Measurements from ENCODE around the gene ZNF133. TPM values are rescaled to one million over a fixed set of nuclear protein-coding genes. Genes with fewer than 3 reads are reported as not detected.
"Not testable (repeated sequence)": the region's sequence is repeated elsewhere in the genome, so short reads cannot be mapped to it uniquely, and the experiment has no call there.

The ZNF133 gene
- total RNA-seq, 1 experiment from 2014 or later = 16.3 TPM

DNA sequence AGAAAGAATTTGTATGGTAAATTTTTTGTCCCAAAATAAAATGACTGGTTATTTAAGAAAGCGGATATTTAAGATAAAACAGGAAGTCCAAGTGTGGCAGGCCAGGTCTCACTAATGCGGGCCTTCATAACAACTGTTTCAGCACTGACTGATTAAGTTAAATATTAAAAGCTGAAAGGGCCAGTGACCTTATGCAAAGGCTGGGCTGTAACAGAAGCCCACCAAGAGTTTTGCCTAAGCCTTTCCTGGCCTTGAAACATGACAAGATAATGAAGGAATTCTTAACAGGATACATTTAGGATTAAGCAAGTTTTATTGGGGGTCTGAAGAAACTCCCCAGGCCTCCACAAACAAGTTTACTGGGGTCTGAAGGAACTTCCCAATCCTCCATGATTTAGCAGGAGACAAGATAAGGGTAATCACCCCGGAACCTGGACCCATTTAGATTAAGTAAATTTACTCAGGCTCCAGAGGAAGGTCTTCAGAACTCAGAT lies 36.3 kb downstream of the ZNF133 start:
- no TSS peak for BruUV-seq (replicated peaks)
- ChIA-PET POLR2A (ENCODE audit: unreplicated experiment) (no interaction called here), CTCF (no interaction called here)
- Histone ChIP-seq H3K79me2 (ENCODE audit: low read length) (no peaks in the 10 kb centered on the region), H3K9me3 (ENCODE audit: low read length) (no peaks in the 10 kb centered on the region), H3K4me2 (ENCODE audit: low read length) (no peak overlapping the region), H2AFZ (ENCODE audit: low read length) (no peak overlapping the region), H3K4me1 (ENCODE audit: insufficient read depth, low read length) (no peaks in the 10 kb centered on the region), H3F3A (ENCODE audit: low read length, unreplicated experiment) (no peaks in the 10 kb centered on the region), H3K9me2 (replicated peaks; ENCODE audit: low read length) (no peaks in the 10 kb centered on the region; the same call in 1 of the 2 replicates), H3K27ac (ENCODE audit: low read length) (no peak overlapping the region), H3K9ac (ENCODE audit: low read length) (no peak overlapping the region), H3K36me3 (ENCODE audit: low read depth, low read length) (no peaks in the 10 kb centered on the region), H3K27me3 (ENCODE audit: low read length) (no peaks in the 10 kb centered on the region), H3K4me3 (ENCODE audit: low read length) (no peak overlapping the region), H4K20me1 (ENCODE audit: low read length) (no peaks in the 10 kb centered on the region)
- TF ChIP-seq EZH2 (IDR thresholded peaks at IDR 0.05; ENCODE audit: low read length, unreplicated experiment) = no peak
- TF ChIP-seq, protein P1, sequence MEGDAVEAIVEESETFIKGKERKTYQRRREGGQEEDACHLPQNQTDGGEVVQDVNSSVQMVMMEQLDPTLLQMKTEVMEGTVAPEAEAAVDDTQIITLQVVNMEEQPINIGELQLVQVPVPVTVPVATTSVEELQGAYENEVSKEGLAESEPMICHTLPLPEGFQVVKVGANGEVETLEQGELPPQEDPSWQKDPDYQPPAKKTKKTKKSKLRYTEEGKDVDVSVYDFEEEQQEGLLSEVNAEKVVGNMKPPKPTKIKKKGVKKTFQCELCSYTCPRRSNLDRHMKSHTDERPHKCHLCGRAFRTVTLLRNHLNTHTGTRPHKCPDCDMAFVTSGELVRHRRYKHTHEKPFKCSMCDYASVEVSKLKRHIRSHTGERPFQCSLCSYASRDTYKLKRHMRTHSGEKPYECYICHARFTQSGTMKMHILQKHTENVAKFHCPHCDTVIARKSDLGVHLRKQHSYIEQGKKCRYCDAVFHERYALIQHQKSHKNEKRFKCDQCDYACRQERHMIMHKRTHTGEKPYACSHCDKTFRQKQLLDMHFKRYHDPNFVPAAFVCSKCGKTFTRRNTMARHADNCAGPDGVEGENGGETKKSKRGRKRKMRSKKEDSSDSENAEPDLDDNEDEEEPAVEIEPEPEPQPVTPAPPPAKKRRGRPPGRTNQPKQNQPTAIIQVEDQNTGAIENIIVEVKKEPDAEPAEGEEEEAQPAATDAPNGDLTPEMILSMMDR (conservative IDR thresholded peaks at IDR 0.05; ENCODE audit: low read depth, low read length) = no peak
- TF ChIP-seq EZH2phosphoT487 (IDR thresholded peaks at IDR 0.05; ENCODE audit: borderline replicate concordance, low read length) = no peak
- ATAC-seq (no peak), DNase-seq (no peak)
- intact Hi-C loops (cut with micrococcal nuclease) = no loop called here

GRCh38 chr20:18326990-18327389 lies 38.7 kb downstream of the ZNF133 start:
- Histone ChIP-seq H3K9ac (ENCODE audit: low read length) (no peak overlapping the region), H3K36me3 (ENCODE audit: low read depth, low read length) (peaks cover 9% of the 10 kb centered on the region; the same call in 1 of the 2 replicates), H3K4me3 (ENCODE audit: low read length) (no peak overlapping the region), H3K4me2 (ENCODE audit: low read length) (no peak overlapping the region), H3K9me3 (ENCODE audit: low read length) (peaks cover 11% of the 10 kb centered on the region), H3K27ac (ENCODE audit: low read length) (no peak overlapping the region), H2AFZ (ENCODE audit: low read length) (no peak overlapping the region), H3K9me2 (replicated peaks; ENCODE audit: low read length) (no peaks in the 10 kb centered on the region; the same call in 1 of the 2 replicates), H3F3A (ENCODE audit: low read length, unreplicated experiment) (no peaks in the 10 kb centered on the region), H3K79me2 (ENCODE audit: low read length) (no peaks in the 10 kb centered on the region), H4K20me1 (ENCODE audit: low read length) (no peaks in the 10 kb centered on the region), H3K27me3 (ENCODE audit: low read length) (no peaks in the 10 kb centered on the region), H3K4me1 (ENCODE audit: insufficient read depth, low read length) (peaks cover 7% of the 10 kb centered on the region)
- no TSS peak for BruUV-seq (replicated peaks)
- DNase-seq = no peak
- intact Hi-C loops (cut with micrococcal nuclease) = no loop called here
- ChIA-PET CTCF (no interaction called here), POLR2A (ENCODE audit: unreplicated experiment) (no interaction called here)
- TF ChIP-seq, protein P1 (conservative IDR thresholded peaks at IDR 0.05; ENCODE audit: low read depth, low read length) = no peak
- TF ChIP-seq EZH2 (IDR thresholded peaks at IDR 0.05; ENCODE audit: low read length, unreplicated experiment) (no peak), EZH2phosphoT487 (IDR thresholded peaks at IDR 0.05; ENCODE audit: borderline replicate concordance, low read length) (no peak)
- ATAC-seq = no peak

DNA sequence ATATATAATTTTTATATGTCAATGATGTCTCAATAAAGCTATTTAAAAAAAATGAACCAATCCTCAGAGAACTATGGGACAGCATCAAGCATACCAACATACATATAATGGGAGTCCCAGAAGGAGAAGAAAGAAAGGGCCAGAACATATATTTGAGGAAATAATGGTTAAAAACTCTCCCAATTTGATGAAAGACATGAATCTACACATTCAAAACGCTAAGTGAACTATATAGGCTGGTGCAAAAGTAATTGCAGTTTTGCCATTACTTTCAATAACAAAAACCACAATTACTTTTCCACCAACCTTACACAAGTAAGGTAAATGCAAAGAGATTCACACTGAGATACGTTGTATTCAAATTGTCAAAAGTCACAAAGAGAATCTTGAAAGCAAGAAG lies 43.4 kb downstream of the ZNF133 start:
- H3K36me3 ChIP-seq (ENCODE audit: low read depth, low read length) = peaks cover 11% of the 10 kb centered on the region; the same call in 1 of the 2 replicates
- H3K4me2 ChIP-seq (ENCODE audit: low read length) = no peak overlapping the region
- BruUV-seq (replicated peaks) = no TSS peak
- H3K27me3 ChIP-seq (ENCODE audit: low read length) = no peaks in the 10 kb centered on the region
- no peak overlapping the region for H3K9ac ChIP-seq (ENCODE audit: low read length)
- CTCF ChIA-PET = no interaction called here
- no peak overlapping the region for H3K27ac ChIP-seq (ENCODE audit: low read length)
- H3F3A ChIP-seq (ENCODE audit: low read length, unreplicated experiment) = no peaks in the 10 kb centered on the region
- no peak overlapping the region for H2AFZ ChIP-seq (ENCODE audit: low read length)
- peaks cover 14% of the 10 kb centered on the region for H3K9me3 ChIP-seq (ENCODE audit: low read length)
- peaks cover 7% of the 10 kb centered on the region for H3K4me1 ChIP-seq (ENCODE audit: insufficient read depth, low read length)
- TF ChIP-seq EZH2phosphoT487 (IDR thresholded peaks at IDR 0.05; ENCODE audit: borderline replicate concordance, low read length) = no peak
- H3K4me3 ChIP-seq (ENCODE audit: low read length) = no peak overlapping the region
- POLR2A ChIA-PET (ENCODE audit: unreplicated experiment) = no interaction called here
- ATAC-seq = no peak
- no peaks in the 10 kb centered on the region for H3K79me2 ChIP-seq (ENCODE audit: low read length)
- H3K9me2 ChIP-seq (replicated peaks; ENCODE audit: low read length) = no peaks in the 10 kb centered on the region; the same call in 1 of the 2 replicates
- H4K20me1 ChIP-seq (ENCODE audit: low read length) = no peaks in the 10 kb centered on the region
- no peak for DNase-seq
- intact Hi-C loops (cut with micrococcal nuclease) = no loop called here

- H2AFZ ChIP-seq (ENCODE audit: low read length); H3K9ac ChIP-seq (ENCODE audit: low read length); H3K36me3 ChIP-seq (ENCODE audit: low read depth, low read length); H4K20me1 ChIP-seq (ENCODE audit: low read length); H3K4me1 ChIP-seq (ENCODE audit: insufficient read depth, low read length); DNase-seq; POLR2A ChIA-PET (ENCODE audit: unreplicated experiment); intact Hi-C loops (cut with micrococcal nuclease); H3K79me2 ChIP-seq (ENCODE audit: low read length); H3K9me2 ChIP-seq (replicated peaks; ENCODE audit: low read length); H3K4me2 ChIP-seq (ENCODE audit: low read length); BruUV-seq (replicated peaks); H3K27ac ChIP-seq (ENCODE audit: low read length); H3K9me3 ChIP-seq (ENCODE audit: low read length); CTCF ChIA-PET; H3K4me3 ChIP-seq (ENCODE audit: low read length); H3K27me3 ChIP-seq (ENCODE audit: low read length); ATAC-seq; H3F3A ChIP-seq (ENCODE audit: low read length, unreplicated experiment): not testable (repeated sequence)
These were observed 61.4 kb downstream of the ZNF133 start for GRCh38 chr20:18349749-18350148.
